GM21367 (cell line): ENCODE measurements around the gene SYNPO2L.

Experiments
- ATAC-seq: cut with Tn5 transposase; IDR thresholded peaks from one replicate; pipeline ENCODE4 v1.9.1; 2021; ENCODE audit not compliant: unreplicated experiment

SYNPO2L gene

GRCh38 chr10:73648975-73649829 lies 6.6 kb downstream of the SYNPO2L start:
- ATAC-seq, result no peak

GRCh38 chr10:73647875-73648651 lies 7.8 kb downstream of the SYNPO2L start:
- ATAC-seq, result no peak

- ATAC-seq, result no peak
Observed at GRCh38 chr10:73647211-73647874, 8.5 kb downstream of the SYNPO2L start.

GRCh38 chr10:73646598-73647041 lies 9.2 kb downstream of the SYNPO2L start:
- no peak for ATAC-seq

GRCh38 chr10:73645251-73645650 lies 10.6 kb downstream of the SYNPO2L start:
- no peak for ATAC-seq

- no peak for ATAC-seq
Observed at GRCh38 chr10:73644767-73645166, 11.1 kb downstream of the SYNPO2L start.

- ATAC-seq, result peak; percentile 47
Observed at GRCh38 chr10:73644015-73644743, 11.7 kb downstream of the SYNPO2L start.

- no peak for ATAC-seq
Observed at GRCh38 chr10:73643362-73643761, 12.5 kb downstream of the SYNPO2L start.

GRCh38 chr10:73641328-73642060 lies 14.3 kb downstream of the SYNPO2L start, which contains the start of gene MYOZ1:
Gene MYOZ1 (minus strand): TSS chr10:73641474. CDS start chr10:73640017, 1,457 bp downstream.
- no peak for ATAC-seq

- no peak for ATAC-seq
Observed at GRCh38 chr10:73639286-73639685, 16.5 kb downstream of the SYNPO2L start.

- no peak for ATAC-seq
Observed at GRCh38 chr10:73635781-73636180, 20.0 kb downstream of the SYNPO2L start.

- no peak for ATAC-seq
Observed at GRCh38 chr10:73634421-73634820, 21.4 kb downstream of the SYNPO2L start.

GRCh38 chr10:73629165-73629564 lies 26.7 kb downstream of the SYNPO2L start:
- no peak for ATAC-seq

- ATAC-seq, result no peak
Observed at GRCh38 chr10:73628405-73628804, 27.4 kb downstream of the SYNPO2L start.

- ATAC-seq, result no peak
Observed at GRCh38 chr10:73627300-73627699, 28.5 kb downstream of the SYNPO2L start.

- peak; percentile 98 for ATAC-seq
Observed at GRCh38 chr10:73625884-73626752, 29.7 kb downstream of the SYNPO2L start.

GRCh38 chr10:73625004-73625883 lies 30.6 kb downstream of the SYNPO2L start:
- ATAC-seq, result peak; percentile 28

GRCh38 chr10:73623056-73623455 lies 32.8 kb downstream of the SYNPO2L start:
- no peak for ATAC-seq
